Measurements from ENCODE around the gene FAM3B.

Gene FAM3B

GRCh38 chr21:41399246-41399800 lies 82.7 kb downstream of the FAM3B start:
- DNase-seq: no peak

- no peak for DNase-seq
Measured at GRCh38 chr21:41402231-41402630, 85.6 kb downstream of the FAM3B start.

- DNase-seq: no peak
Measured at GRCh38 chr21:41402796-41403195, 86.2 kb downstream of the FAM3B start.

- DNase-seq: no peak
Measured at GRCh38 chr21:41403331-41403730, 86.7 kb downstream of the FAM3B start.

GRCh38 chr21:41403966-41404365 lies 87.4 kb downstream of the FAM3B start:
- no peak for DNase-seq

- DNase-seq: no peak
Measured at GRCh38 chr21:41405321-41405720, 88.7 kb downstream of the FAM3B start.

- DNase-seq: no peak
Measured at GRCh38 chr21:41406340-41406739, 89.7 kb downstream of the FAM3B start.
